ENCODE measurements around the gene HBD.

HBD gene

DNA sequence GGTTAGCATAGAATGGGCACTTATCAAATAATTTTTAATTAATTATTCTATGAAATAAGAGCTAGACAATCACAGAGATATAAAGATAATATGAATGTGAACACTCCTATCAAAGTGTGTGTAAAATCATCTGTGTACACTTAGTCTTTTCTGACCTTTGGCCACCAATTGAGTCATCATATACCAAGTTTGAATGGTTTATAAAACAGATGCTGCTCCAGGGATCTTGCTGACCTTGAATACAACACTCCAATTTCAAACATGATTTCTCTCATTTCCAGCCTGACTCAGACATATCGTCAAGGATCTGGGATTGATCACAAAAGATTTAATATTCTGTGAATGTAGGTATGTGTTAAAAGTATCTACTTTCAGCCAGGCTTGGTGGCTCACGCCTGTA is 30.9 kb downstream of the HBD start:
- no peak for TF ChIP-seq POLR2A (IDR thresholded peaks at IDR 0.05; ENCODE audit: low read depth, low read length)
- DNase-seq (ENCODE audit: insufficient read length, low spot score) (no peak), FAIRE-seq (peak; percentile 70)

DNA sequence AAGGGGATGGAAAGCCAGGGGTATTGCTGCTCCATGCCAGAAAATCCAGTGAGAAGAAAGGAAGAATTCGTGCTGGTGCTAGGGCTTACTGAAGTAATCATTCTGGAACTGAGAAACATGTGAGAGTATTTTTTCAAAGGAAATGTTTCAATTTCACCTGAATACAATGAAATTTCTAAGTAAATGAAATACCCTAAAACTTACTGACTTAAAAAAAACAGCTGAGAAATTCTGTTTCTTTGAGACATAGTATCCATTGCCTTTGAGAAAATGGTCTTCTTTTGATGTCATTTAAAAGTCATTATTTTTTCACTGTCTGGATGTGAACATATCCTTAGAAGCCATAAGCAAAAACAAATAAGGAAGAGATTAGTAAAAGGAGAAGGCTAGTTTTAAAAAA is 33.7 kb downstream of the HBD start, which contains the start of gene OR51V1:
OR51V1 (minus strand) TSS at position 101 of the 400 bp plus-strand sequence; CDS start at position 101, 0 bp downstream.
- no peak for DNase-seq (ENCODE audit: insufficient read length, low spot score)
- no peak for FAIRE-seq
- no peak for TF ChIP-seq POLR2A (IDR thresholded peaks at IDR 0.05; ENCODE audit: low read depth, low read length)

DNA sequence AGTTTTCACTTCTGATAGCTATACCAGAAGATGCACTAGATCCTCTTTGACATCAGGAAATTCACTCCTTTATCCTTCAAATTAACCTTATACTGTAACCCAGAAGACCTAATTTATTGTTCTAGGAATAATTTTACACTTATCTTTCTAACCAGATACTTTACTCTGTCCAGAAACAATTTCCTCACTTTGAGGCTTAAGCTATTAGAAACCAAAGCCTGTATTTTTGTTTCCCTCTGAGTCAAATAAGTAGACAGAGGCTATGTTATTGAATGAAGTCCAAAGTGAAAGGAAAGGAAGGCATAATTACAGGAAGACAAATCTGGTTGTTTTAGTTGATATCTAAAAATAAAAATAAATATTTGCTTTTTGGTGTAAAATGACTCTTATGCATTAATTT is 36.0 kb downstream of the HBD start:
- no peak for TF ChIP-seq POLR2A (IDR thresholded peaks at IDR 0.05; ENCODE audit: low read depth, low read length)
- FAIRE-seq = no peak
- DNase-seq (ENCODE audit: insufficient read length, low spot score) = no peak

DNA sequence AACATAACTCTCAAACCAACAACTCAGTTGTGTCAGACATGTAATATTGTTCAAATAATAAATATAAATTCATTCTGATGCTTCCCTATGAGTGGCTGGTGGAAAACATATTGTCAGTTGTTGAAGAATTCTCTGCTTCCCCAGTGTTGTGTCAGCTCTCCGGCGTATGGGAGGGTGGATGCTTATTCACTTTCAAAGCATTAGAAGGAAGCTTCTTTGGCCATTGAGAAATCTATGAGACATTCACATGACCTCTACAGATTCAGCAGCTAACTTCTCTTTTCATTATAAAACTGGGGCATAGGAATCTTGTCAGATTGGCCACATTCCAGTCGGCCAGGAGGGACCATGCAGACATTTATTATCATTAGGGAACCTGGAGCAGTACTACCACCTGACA is 36.7 kb downstream of the HBD start:
- no peak for TF ChIP-seq POLR2A (IDR thresholded peaks at IDR 0.05; ENCODE audit: low read depth, low read length)
- DNase-seq (ENCODE audit: insufficient read length, low spot score) (no peak), FAIRE-seq (peak; percentile 45)

DNA sequence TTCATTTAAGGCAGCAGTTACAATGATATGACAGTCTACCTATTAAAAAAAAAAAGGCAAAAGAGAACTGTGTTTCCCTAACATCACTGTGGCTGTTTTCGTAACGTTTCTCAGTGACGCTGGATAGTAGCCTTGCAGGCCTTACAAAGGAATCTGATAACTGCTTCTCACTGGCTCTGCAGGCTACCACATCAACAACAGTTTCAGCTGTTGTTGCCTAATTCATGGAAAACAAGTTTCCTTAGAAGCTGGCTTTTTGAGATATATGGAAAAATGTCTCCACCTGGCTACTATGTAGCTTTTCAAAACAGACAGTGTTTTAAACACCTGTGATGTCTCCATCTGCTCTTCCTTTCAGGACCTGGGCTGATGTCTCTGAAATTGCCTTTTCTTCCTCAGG is 37.6 kb downstream of the HBD start:
- no peak for DNase-seq (ENCODE audit: insufficient read length, low spot score)
- no peak for FAIRE-seq
- no peak for TF ChIP-seq POLR2A (IDR thresholded peaks at IDR 0.05; ENCODE audit: low read depth, low read length)

DNA sequence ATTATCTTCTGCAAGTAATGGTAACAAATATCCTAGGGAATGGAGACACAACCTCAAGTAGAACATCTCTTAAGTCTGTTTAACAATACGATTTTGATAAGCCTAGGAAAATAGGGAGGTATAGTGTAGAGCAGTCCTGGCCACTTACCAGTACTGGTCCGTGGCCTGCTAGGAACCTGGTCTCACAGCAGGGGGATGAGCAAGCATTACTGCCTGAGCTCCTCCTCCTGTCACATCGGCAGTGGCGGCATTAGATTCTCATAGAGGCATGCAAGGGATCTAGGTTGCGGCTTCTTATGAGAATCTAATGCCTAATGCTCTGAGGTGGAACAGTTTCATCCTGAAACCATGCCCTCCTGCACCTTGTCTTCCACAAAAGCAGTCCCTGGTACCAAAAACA is 38.2 kb downstream of the HBD start:
- TF ChIP-seq POLR2A (IDR thresholded peaks at IDR 0.05; ENCODE audit: low read depth, low read length) = no peak
- no peak for FAIRE-seq
- no peak for DNase-seq (ENCODE audit: insufficient read length, low spot score)

DNA sequence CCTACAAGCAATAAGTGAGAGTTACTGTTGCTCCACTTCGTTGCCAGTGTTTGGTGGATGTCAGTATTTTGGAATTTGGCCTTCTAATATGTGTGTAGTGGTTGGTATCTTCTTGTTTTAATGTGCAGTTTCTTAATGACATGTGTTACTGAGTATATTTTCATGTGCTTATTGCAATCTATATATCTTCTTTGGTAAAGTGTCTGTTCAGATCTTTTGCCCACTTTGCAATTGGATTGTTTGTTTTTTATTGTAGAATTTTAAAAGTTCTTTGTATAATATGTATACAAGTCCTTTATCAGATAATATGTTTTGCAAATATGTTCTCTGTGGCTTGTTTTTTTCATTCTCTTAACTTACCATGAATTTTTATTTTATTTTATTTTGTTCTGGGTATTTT is 41.5 kb downstream of the HBD start:
- FAIRE-seq = peak; percentile 11
- no peak for TF ChIP-seq POLR2A (IDR thresholded peaks at IDR 0.05; ENCODE audit: low read depth, low read length)
- no peak for DNase-seq (ENCODE audit: insufficient read length, low spot score)

DNA sequence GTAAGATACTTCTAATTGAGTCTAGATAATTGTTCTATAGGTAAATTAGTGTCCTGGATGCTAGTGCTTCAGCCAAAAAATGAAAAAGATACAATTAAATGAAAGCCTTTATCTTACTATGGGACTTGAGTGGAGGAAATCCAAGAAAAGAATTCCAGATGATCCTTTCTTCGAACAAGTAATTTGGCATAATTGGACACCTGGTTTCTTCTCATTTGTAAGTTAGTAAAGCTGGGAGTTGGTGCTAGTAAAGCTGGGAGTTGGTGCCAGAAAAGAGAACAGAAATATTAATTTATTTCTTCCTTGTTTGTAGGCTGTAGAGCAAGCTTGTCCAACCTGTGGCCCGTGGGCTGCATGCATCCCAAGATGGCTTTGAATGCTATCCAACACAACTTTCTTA is 46.1 kb downstream of the HBD start:
- DNase-seq (ENCODE audit: insufficient read length, low spot score) (no peak), FAIRE-seq (no peak)
- no peak for TF ChIP-seq POLR2A (IDR thresholded peaks at IDR 0.05; ENCODE audit: low read depth, low read length)
